ENCODE data around the gene DCTN2.

- TF ChIP-seq EZH2phosphoT487 (IDR thresholded peaks at IDR 0.05; ENCODE audit: borderline replicate concordance, low read depth, low read length) (no peak), CTCF (conservative IDR thresholded peaks at IDR 0.05; ENCODE audit: low read length) (no peak)
These were observed 3.9 kb upstream of the DCTN2 start for GRCh38 chr12:57550641-57551549.
